ENCODE data around the gene TMEM43.

The TMEM43 gene

DNA sequence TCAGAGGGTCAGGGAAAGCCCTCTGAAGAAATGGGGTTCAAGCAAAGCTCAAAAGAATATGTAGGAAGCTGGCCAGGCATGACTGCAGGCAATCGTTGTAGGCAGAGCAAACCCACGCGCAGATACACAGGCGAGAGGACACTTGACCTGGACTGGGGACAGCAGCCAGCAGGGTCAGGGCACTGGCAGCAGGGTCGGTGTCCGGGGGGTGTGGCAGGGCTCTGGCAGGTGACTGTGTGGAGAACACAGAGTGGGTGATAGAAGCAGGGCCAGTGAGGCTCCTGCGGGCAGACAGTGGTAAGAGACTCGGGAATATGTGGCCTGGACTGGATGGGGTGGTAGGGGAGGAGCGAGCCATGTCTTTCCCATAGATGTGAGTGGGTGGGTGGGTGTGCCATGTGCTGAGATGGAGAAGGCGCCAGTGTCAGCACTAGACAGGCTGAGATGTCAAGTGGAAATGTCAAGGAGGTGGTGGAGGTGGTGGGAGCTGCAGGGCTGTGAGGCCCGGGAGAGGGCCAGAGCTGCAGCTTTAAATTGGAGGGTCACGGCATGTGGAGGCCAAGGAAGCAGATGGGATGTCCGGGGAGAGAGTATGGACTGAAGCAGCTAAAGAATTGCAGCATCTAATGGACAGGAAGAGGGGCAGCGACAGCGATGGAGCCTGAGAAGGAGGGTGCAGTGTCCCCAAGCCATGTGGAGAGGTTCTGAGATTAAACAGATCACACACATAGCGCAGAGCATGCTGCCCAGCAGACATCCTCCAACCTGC is 13.4 kb downstream of the TMEM43 start:
- DNase-seq (ENCODE audit: low read depth): no peak

DNA sequence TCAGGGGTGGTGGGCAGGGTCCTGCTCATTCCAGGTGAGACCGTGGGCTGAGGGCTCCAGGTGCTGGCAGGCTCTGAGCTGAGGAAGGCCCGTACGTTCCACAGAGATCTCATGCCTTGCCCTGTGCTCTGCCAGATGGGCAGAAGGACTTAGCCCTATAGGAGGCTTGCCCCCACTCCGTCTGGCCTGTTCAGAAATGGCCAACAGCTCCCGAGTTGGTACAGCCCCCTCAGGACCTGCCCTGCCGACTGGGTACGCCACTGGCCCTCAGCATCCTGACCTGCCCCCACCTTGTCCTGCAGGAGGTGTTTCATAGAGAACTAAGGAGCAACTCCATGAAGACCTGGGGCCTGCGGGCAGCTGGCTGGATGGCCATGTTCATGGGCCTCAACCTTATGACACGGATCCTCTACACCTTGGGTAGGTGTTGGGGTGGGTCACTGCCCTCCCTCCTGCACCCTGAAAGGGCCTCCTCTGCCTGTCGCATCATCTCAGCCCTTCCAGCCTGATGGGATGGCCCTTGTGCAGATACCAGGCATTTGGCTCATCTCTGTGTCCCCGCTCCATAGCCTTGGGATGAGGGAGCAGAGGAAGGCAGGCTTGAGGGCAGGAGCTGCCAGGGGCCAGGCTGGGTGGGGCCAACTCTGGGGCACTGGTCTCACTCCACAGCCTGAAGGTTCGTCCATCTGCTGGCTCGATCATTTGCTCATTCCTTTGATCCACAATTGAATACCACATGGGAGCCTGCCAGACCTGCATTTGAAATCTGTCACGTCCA is 14.2 kb downstream of the TMEM43 start:
- no peak for DNase-seq (ENCODE audit: low read depth)

DNA sequence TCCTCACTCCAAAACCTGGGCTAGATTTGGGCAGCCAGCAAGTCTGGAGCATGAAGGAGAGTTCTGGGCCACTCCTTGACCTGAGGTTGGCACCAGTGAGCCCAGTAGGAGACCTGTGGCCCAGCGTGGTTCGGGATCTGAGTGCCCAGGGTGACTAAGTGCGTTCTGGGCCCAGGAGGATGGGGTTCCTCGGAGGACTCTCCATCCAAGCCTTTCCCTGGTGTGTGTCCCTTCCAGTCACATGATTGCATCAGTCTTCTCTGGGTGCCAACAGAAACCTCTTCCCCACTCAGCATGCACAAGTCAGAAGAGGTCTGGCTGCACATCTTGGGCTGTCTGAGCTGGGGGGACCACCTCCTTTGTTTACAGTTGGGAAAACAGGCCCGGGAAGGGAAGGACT is 14.9 kb downstream of the TMEM43 start:
- DNase-seq (ENCODE audit: low read depth): no peak

DNA sequence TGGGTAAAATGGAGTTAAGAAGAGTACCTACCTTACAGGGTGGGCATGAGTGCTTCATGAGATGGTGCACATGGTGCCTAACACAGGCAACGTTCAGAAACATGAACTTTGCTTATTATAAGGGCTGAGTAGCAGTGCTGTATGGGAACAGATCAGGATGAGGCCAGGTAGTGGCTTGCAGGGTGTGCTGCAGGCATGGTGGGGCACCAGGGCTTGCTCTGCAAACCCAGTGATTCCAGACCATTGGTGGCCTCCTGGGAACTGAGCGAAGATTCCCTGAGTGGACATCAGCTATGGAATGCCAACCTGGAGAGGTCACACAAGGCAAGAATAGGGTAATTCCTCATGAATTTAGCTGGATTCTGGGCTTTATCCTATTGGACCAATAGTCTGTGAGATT is 15.8 kb downstream of the TMEM43 start:
- no peak for DNase-seq (ENCODE audit: low read depth)

DNA sequence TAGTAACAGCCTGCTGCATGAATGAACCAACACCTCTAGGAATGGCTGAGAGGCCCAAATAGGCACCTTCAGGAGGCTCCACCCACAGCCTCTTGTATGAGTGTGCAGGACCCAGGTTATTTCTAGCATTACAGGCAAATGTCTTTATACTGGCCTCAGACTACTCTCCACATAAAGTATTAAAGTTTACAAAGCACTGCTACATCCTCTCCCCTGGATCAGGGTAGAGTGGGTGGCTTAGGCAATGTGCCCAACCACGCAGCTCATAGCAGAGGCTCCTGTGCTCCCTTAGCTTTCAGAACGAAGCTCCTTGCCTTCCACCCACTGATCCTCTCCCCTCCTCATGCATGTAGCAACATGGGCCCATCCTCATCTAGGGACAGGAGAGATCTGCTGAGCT is 16.3 kb downstream of the TMEM43 start:
- no peak for DNase-seq (ENCODE audit: low read depth)

DNA sequence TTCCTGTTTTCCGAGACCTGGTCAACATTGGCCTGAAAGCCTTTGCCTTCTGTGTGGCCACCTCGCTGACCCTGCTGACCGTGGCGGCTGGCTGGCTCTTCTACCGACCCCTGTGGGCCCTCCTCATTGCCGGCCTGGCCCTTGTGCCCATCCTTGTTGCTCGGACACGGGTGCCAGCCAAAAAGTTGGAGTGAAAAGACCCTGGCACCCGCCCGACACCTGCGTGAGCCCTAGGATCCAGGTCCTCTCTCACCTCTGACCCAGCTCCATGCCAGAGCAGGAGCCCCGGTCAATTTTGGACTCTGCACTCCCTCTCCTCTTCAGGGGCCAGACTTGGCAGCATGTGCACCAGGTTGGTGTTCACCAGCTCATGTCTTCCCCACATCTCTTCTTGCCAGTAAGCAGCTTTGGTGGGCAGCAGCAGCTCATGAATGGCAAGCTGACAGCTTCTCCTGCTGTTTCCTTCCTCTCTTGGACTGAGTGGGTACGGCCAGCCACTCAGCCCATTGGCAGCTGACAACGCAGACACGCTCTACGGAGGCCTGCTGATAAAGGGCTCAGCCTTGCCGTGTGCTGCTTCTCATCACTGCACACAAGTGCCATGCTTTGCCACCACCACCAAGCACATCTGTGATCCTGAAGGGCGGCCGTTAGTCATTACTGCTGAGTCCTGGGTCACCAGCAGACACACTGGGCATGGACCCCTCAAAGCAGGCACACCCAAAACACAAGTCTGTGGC is 16.9 kb downstream of the TMEM43 start:
- no peak for DNase-seq (ENCODE audit: low read depth)

DNA sequence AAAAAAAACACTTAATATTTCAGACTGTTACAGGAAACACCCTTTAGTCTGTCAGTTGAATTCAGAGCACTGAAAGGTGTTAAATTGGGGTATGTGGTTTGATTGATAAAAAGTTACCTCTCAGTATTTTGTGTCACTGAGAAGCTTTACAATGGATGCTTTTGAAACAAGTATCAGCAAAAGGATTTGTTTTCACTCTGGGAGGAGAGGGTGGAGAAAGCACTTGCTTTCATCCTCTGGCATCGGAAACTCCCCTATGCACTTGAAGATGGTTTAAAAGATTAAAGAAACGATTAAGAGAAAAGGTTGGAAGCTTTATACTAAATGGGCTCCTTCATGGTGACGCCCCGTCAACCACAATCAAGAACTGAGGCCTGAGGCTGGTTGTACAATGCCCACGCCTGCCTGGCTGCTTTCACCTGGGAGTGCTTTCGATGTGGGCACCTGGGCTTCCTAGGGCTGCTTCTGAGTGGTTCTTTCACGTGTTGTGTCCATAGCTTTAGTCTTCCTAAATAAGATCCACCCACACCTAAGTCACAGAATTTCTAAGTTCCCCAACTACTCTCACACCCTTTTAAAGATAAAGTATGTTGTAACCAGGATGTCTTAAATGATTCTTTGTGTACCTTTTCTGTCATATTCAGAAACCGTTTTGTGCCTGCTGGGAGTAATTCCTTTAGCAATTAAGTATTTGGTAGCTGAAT is 17.9 kb downstream of the TMEM43 start:
- peak; percentile 39 for DNase-seq (ENCODE audit: low read depth)

DNA sequence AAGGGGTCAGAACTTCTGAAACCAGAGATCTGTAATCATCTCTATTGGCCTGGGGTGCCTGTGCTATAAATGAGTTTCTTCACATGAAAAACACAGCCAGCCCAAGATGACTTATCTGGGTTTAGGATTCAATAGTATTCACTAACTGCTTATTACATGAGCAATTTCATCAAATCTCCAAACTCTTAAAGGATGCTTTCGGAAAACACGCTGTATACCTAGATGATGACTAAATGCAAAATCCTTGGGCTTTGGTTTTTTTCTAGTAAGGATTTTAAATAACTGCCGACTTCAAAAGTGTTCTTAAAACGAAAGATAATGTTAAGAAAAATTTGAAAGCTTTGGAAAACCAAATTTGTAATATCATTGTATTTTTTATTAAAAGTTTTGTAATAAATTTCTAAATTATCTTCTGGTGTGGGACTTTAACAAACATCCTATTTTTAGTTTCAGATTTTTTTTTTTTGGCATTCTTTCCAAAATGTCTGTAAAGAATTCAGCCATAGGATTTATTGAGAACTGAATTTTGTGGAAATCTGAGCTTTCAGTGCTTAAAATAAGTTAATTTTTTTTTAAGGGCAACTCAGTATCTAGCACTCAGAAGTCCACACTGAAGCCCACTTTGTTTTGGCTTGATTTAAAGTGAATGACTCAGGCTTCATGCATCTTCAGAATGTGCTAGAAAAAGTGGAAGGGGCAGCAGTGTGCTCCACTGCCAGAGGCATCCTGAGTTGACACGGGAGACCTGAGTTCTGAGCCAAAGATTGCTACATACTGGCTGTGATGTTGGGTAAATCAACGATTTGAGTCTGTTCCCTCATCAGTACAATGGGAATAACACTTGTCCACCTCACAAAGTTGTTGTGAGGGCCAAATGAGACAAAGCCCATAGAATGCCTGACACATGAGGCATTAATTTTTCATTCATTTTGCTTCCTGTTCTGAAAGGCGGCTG is 18.7 kb downstream of the TMEM43 start:
- DNase-seq (ENCODE audit: low read depth): no peak

DNA sequence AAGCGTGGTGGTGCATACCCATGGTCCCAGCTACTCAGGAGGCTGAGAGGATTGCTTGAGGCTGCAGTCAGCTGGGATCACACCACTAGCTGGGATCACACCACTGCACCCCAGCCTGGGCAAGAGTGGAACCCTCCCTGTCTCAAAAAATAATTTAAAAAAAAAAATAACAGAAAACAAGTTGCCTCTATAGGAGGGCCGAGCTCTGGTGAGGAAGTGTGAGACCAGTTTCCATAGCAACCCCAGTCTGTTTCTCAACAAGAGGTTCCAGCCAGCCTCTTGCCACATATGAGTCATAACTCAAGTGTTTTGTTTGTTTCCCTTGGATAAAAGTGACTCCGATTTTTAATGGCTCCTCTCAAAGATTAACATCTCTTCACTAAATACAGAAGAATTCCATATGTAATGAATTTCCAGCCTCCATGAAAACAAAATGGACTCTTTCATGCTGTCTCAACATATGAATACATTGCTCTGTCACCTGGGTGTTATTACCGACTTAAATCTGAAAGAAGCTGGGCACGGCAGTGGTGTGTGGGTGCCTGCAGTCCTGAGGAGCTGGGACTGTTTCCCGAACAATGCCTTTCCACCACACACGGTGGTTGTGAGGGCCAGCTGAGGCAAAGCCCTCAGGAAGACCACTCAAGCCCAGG is 19.7 kb downstream of the TMEM43 start:
- peak; percentile 30 for DNase-seq (ENCODE audit: low read depth)

DNA sequence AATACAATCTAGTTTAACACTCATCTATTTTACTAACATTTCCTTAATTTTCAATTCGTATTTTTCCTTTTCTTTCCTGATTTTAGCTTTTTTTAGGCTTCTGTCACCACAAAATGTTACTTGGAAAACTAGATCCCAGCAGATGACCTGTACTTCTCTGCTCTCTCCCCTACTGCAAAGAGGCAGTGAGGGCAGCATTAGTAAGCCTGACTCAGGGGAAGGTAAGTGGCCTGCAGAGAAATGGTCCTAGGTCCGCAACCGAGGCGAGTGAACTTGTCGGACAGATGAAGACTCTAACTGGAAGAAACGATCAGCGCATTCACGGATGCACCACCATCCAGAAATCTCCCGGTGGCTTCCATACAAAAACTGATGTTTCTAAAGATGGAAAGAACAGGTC is 20.4 kb downstream of the TMEM43 start:
- DNase-seq (ENCODE audit: low read depth): no peak

DNA sequence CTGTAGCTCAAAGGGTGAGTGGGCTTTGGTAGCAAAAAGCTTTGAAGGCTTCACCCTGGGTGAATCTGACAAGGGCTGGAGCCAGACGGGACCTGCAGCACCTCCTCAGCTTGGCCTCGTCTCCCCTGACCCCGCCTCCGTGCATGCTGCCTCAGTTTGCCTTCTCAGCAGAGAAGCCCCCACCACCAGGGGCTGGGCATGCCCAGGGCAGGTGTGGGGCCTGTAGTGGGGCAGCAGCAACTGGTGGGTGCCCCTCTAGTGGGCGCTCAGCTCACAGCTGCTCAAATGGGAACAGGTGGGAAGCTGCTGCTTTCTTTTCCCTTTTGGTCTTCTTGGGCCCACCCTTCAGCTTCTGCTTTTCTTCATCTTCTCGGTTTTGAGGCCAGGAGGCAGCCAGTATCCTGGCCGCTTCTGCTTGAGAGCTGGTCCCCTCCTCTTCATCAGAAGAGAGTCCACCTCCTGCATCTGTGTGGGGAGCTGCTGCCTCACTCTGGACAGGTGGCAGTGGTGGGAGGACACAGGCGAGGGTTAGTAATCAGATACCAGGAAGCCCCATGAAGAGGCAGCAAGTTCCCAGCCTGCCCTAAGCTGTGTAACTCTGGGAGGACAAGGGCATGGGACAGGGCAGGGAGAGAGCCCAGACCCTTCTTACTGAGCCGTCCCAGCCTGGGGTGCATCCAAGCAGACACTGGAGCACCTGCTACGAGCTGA is 21.0 kb downstream of the TMEM43 start:
- DNase-seq (ENCODE audit: low read depth): no peak

DNA sequence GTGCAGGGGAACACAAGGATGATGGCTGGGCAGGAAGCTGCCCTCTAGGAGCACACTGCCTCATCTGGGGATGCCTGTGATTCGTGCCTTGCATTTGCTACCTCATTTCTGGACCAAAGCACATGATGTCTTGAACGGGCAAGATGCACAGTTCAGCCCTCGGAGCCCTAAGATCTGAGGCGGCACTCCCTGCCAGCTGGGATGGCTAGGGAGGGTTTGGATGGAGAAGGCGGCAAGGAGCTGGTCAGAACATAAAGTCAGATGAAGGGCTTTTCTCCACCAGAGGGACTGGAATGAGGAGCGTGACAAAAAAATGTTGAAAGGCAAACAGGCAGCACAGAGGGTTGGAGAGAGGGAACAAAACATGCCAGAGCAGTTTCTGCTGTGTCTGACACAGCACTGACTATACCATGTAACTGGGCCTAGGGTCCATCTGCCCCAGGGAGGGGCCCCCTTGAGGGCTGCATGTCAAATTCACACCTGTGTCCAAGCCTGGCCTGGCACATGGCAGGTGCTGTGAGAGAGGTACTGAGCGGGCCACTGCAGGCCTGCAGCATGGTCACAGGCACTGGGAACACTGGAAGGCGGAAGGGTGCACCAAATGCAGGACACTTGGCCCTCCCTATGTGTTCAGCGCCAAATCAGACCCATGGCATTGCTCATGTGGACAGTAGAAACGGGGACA is 21.7 kb downstream of the TMEM43 start:
- no peak for DNase-seq (ENCODE audit: low read depth)

DNA sequence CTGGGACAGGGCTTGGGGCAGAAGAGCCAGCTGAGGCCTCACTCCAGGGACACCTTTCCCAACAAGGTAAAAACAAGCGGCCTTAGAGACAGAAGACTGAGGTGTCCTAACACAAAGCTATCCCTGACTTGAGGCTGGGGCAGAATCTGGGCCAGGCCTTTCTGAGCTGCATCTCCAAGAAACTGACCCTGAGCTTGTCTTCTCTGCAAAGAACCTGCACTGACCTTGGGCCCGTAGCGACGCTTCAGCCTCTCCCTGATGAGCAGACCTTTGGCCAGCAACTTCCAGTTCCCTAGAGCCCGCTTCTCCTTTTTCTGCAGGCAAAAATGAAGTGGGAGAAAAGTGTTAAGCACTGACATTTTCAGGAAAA is 22.2 kb downstream of the TMEM43 start:
- DNase-seq (ENCODE audit: low read depth): no peak

DNA sequence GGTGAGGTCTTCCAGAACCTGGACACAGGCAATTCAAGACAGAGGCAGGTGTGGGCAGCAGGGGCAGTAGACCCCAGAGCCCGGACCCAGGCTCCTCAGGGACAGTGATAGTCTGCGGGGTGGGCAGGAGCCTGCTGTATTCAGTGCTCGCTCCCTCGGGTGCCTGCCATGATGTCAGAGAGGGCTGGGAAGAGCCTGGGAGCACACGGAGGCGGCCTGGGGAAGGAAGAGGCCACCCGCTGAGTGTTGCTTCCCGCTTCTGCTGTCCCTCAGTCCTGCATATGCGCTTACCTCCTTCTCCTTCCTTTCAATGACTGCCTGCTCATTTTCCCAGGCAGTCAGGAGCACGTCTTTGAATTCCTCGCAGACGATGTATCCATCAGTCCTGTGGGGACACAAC is 22.8 kb downstream of the TMEM43 start:
- DNase-seq (ENCODE audit: low read depth): no peak

DNA sequence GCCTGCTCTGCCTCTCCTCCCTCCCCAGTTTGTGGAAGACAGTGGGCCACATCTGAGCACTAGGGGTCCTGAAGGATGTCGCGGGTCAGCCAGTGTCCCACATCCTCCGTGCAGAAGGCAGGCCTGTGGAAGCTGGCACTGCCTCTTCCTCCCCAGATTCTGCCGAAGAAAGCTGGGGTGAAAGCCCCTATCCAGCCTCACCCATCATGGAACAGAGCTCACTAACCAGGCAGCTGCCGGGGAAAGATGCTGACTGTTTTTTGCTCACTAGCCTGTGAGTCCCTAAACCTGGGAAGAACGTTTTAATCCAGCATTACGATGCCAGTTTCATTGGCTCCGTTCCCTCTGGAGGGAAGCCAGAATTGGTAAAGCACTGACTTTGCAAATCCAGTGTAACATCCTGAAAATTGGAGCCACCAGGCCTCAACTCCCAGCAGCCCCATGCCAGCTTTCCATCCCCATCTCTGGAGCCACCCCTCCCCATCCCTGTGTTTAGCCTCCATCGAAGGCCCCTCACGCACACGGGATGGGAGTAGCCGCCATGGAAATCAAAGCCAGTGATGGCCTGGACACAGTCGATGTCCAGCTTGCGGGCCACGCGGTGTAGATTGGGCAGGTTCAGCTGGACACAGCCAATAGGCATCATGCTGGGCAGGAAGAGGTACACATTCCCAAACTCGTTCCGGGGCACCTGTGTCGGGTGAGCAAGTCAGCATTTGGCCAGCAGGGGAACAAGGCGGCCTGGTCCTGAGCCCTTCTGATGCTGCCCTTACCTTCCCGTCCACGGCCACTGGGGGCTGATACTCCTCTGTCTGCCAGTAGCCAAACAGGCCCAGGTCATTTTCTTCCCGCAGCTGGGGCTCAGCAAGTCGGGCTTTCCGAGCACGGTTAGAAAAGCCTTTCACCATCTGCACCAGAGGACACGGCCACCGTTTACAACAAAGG is 23.5 kb downstream of the TMEM43 start:
- no peak for DNase-seq (ENCODE audit: low read depth)

DNA sequence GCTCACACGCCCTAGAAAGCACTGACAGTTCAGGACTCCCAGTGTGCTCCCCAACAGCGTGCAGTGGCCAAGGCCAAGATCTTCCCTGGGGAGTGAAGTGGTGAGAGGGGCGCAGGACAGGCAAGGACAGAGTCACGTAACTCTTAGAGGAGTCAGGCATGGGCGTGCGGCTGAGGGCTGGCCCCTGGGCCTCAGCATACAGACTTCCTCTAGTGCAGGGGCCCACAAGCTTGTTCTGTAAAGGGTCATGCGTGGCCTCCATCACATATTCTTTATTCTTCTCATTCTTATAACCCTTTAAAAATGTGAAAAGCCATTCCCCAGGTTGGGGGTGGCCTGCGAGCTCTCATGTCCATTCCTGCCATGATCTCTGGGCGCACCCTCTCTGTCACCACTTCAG is 25.2 kb downstream of the TMEM43 start:
- DNase-seq (ENCODE audit: low read depth): no peak

DNA sequence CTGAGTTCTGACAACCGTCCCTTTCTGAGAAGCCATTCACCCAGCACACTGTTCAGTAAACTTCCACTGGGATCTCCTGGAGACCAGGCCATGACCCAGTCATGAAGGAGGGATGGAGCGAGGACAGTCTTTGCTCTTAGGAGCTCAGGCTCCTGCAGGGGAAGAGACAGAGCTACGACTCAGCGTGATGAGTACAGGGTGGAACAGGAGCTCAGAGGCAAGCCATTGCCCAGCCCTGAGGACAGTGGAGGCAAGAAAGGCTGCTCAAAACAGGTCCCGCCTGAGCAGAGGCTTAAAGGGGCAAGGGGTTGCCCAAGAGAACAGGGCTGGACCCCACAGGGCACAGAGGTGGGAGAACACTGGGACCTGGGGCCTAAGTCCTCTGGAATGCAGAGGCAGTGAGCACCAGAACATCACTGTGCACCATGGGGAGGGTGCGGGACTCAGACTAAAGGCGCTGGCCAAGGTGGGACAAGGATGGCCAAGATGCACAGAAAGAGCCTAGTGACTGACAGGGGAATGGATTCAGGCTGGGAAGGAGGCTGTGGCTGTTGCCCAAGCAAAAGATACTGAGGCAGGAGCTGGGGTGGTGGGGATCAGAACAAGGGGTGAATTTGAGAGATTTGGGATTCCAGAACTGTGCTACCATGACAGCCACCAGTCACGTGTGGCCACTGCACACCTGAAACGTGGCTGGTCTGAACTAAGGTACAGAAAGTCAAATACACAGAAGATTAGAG is 25.8 kb downstream of the TMEM43 start:
- no peak for DNase-seq (ENCODE audit: low read depth)
